Activated naive CD4-positive, alpha-beta T cell treated with anti-CD3 and anti-CD28 coated beads, Interleukin-2, amount 10 ng/mL, durations not matched to agents 7 days and 5 days (primary cell): ENCODE measurements around the gene MTA1.

ENCODE experiments used
- CTCF ChIA-PET: fragments of 350-600 bp; sonication (Branson Sonifier 250); formaldehyde crosslinking; loops from one replicate; lab custom pipeline; 2021; ENCODE audit warnings: antibody characterized with exemption; lab: Charles Lee
- DNase-seq: peaks from one replicate; pipeline ENCODE4 v3.0.0-alpha.2; 2020
- H3K27ac Mint-ChIP-seq: one replicate; pipeline ENCODE4 v1.8.0; 2021; ENCODE audit warnings: mild to moderate bottlenecking, moderate library complexity, mixed read lengths
- H3K27me3 Mint-ChIP-seq: one replicate; pipeline ENCODE4 v1.8.0; 2021; ENCODE audit warnings: mild to moderate bottlenecking, mixed read lengths
- H3K36me3 Mint-ChIP-seq: one replicate; pipeline ENCODE4 v1.8.0; 2021; ENCODE audit warnings: mixed read lengths
- H3K4me1 Mint-ChIP-seq: one replicate; pipeline ENCODE4 v1.8.0; 2021; ENCODE audit warnings: mixed read lengths
- H3K4me3 Mint-ChIP-seq: one replicate; pipeline ENCODE4 v1.8.0; 2021; ENCODE audit warnings: mild to moderate bottlenecking, moderate library complexity, mixed read lengths
- H3K9me3 Mint-ChIP-seq: one replicate; pipeline ENCODE4 v1.8.0; 2021; ENCODE audit warnings: mixed read lengths

Gene MTA1

GRCh38 chr14:105420101-105420973 lies 710 bp downstream of the MTA1 start:
- Mint-ChIP-seq H3K9me3 (no peaks in the 10 kb centered on the region), H3K27me3 (peaks cover 15% of the 10 kb centered on the region), H3K36me3 (peaks cover 6% of the 10 kb centered on the region), H3K4me3 (peak overlapping the region; percentile 85), H3K27ac (peak overlapping the region; percentile 83), H3K4me1 (peaks cover 36% of the 10 kb centered on the region)
- DNase-seq = peak; percentile 47
- CTCF ChIA-PET = no interaction called here

DNA sequence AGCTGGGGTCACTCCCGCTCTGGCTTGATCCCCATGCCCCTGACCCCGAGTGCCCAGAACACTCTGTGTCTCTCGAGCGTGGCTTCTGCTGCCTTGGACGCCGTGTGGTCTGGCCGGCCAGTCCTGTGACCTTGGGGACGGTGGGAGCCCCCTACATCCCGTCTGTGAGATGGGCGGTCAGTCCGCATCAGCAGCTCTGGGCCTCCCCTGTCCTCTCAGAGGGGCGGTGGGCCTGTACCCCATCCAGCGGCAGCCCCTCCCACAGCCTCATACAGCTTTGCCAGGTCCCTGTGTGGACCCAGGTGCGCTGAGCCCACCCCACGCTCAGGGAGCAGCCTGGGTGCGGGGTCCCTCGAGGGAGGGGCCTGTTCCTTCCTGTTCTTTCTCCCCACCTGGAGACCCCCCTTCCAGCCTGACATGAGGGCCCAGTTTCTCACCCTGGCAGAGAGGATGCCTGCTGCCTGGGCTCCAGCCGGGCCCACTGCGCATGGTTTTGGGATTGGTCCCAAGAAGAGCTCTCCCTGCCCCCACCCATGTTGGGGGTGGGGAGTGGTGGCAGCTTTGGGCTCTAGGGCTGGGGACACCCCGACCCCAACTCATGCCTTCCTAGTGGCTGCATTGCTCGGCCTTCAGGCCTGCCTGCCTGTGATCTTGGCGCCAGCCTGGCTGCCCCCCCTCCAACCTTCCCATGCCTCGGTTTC lies 1.5 kb downstream of the MTA1 start:
- peaks cover 15% of the 10 kb centered on the region for H3K27me3 Mint-ChIP-seq
- CTCF ChIA-PET = interaction anchor here (1.1 to 1.9 kb wide), 2 partner anchors 18 to 69 kb away, joined by 3 to 4 read pairs; no protein-coding TSS in a partner anchor

GRCh38 chr14:105421723-105422615 lies 2.3 kb downstream of the MTA1 start:
- Mint-ChIP-seq H3K4me1 (peaks cover 38% of the 10 kb centered on the region), H3K36me3 (peaks cover 7% of the 10 kb centered on the region), H3K27ac (peak overlapping the region; percentile 58), H3K4me3 (peak overlapping the region; percentile 85), H3K9me3 (no peaks in the 10 kb centered on the region), H3K27me3 (peaks cover 15% of the 10 kb centered on the region)
- CTCF ChIA-PET = interaction anchor here (1.1 to 1.9 kb wide), 2 partner anchors 19 to 68 kb away, joined by 3 to 4 read pairs; no protein-coding TSS in a partner anchor
- DNase-seq = no peak

More for the DNA sequence above, 1.5 kb downstream of the MTA1 start:
- Mint-ChIP-seq H3K9me3 (no peaks in the 10 kb centered on the region), H3K27ac (peak overlapping the region; percentile 83), H3K4me3 (peak overlapping the region; percentile 85), H3K36me3 (peaks cover 7% of the 10 kb centered on the region), H3K4me1 (peaks cover 36% of the 10 kb centered on the region)
- no peak for DNase-seq

DNA sequence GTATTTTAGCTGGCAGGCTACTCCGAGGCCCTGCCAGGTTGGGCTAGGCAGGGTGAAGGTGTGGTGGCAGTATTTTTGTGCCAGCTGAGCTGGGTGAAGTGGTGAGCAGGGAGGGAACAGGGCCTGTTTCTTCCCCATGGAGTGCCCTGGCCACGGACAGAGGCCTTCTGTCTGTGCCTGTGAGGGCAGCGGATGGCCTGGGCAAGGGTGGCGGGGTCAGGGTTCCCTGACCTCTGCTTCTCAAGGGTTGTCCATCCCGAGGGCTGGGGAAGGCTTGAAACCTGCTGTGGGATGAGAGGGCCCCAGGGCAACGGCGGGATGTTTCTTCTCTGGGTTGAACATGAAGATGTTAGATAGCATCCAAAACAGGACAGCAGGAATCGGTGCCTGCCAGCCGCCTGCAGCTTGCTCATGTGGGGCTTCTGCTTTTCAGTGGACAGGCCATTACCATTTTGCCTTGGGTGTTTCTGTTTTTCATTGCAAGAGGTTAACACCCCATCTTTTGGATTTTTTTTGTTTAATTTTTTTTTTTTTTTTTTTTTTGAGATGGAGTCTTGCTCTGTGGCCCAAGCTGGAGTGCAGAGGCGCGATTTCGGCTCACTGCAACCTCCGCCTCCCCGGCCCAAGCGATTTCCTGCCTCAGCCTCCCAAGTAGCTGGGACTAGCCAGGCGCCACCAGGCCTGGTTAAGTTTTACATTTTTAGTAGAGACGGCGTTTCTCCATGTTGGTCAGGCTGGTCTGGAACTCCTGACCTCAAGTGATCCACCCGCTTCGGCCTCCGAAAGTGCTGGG lies 3.3 kb downstream of the MTA1 start:
- CTCF ChIA-PET = interaction anchor here (1.9 kb wide), 1 partner anchor 67 kb away, joined by 4 read pairs; no protein-coding TSS in a partner anchor
- Mint-ChIP-seq H3K4me3 (no peak overlapping the region), H3K27ac (no peak overlapping the region), H3K27me3 (peaks cover 12% of the 10 kb centered on the region), H3K4me1 (peaks cover 41% of the 10 kb centered on the region), H3K9me3 (no peaks in the 10 kb centered on the region), H3K36me3 (peaks cover 11% of the 10 kb centered on the region)
- no peak for DNase-seq

- H3K4me3 Mint-ChIP-seq = no peak overlapping the region
- no peak for DNase-seq
- peaks cover 42% of the 10 kb centered on the region for H3K4me1 Mint-ChIP-seq
- H3K36me3 Mint-ChIP-seq = peaks cover 15% of the 10 kb centered on the region
- H3K27ac Mint-ChIP-seq = no peak overlapping the region
- H3K27me3 Mint-ChIP-seq = peaks cover 4% of the 10 kb centered on the region
- CTCF ChIA-PET = interaction anchor here (1.9 kb wide), 1 partner anchor 66 kb away, joined by 4 read pairs; no protein-coding TSS in a partner anchor
- H3K9me3 Mint-ChIP-seq = no peaks in the 10 kb centered on the region
Measured at GRCh38 chr14:105423488-105424195, 4.0 kb downstream of the MTA1 start.

DNA sequence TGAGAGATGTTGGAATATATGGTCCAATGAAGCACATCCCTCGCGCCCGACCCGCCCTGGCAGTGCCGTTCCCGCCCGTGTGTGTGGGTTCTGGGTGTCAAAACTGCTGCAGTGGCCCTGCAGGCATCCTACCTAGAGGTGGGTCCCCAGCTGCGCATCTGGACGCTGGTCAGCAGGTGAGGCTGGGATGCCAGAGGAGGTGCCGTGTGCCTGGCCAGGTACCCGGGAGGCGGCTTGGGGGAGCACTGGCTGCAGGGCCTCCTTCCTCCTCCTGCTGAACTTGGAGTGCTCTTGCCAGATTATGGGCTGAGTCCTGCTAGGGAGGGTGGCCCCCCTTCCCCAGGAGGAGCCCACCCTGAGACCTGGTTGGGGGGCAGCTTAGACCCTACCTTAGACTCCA lies 5.2 kb downstream of the MTA1 start:
- no peak overlapping the region for H3K4me3 Mint-ChIP-seq
- CTCF ChIA-PET = no interaction called here
- H3K27ac Mint-ChIP-seq = peak overlapping the region; percentile 19
- DNase-seq = no peak
- H3K27me3 Mint-ChIP-seq = no peaks in the 10 kb centered on the region
- H3K9me3 Mint-ChIP-seq = no peaks in the 10 kb centered on the region
- peaks cover 35% of the 10 kb centered on the region for H3K4me1 Mint-ChIP-seq
- peaks cover 15% of the 10 kb centered on the region for H3K36me3 Mint-ChIP-seq

DNA sequence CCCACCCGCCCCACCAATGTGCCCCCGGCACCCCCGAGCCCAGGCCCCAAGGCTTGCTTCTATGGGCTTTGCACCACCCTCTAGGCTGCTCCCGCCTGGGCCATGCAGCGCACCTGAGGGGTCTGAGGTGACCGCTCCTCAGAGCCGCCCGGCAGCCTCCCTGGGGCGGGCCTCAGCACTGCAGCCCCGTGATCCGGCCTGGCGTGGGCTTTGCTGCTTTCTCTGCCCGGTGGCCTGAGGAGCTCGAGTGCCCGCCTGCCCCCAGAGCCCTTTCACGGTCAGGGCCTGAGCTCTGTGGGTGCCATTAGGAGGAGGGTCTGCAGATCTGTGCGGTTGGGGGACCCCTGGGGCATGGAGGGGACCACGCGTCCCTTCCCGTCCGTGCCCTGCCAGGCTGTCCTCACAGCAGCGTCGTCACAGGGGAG lies 6.2 kb downstream of the MTA1 start:
- Mint-ChIP-seq H3K4me3 (no peak overlapping the region), H3K9me3 (no peaks in the 10 kb centered on the region), H3K27ac (no peak overlapping the region), H3K4me1 (peaks cover 33% of the 10 kb centered on the region), H3K27me3 (no peaks in the 10 kb centered on the region), H3K36me3 (peaks cover 23% of the 10 kb centered on the region)
- DNase-seq = no peak
- CTCF ChIA-PET = no interaction called here

GRCh38 chr14:105426416-105427130 lies 6.9 kb downstream of the MTA1 start:
- no peak for DNase-seq
- Mint-ChIP-seq H3K9me3 (peaks cover 3% of the 10 kb centered on the region), H3K36me3 (peaks cover 28% of the 10 kb centered on the region), H3K27me3 (no peaks in the 10 kb centered on the region), H3K4me1 (peaks cover 26% of the 10 kb centered on the region), H3K4me3 (no peak overlapping the region), H3K27ac (no peak overlapping the region)
- CTCF ChIA-PET = no interaction called here

GRCh38 chr14:105427412-105427811 lies 7.8 kb downstream of the MTA1 start:
- no peak for DNase-seq
- Mint-ChIP-seq H3K27me3 (no peaks in the 10 kb centered on the region), H3K4me1 (peaks cover 17% of the 10 kb centered on the region), H3K27ac (no peak overlapping the region), H3K4me3 (no peak overlapping the region), H3K36me3 (peaks cover 22% of the 10 kb centered on the region), H3K9me3 (peaks cover 3% of the 10 kb centered on the region)
- CTCF ChIA-PET = no interaction called here

DNA sequence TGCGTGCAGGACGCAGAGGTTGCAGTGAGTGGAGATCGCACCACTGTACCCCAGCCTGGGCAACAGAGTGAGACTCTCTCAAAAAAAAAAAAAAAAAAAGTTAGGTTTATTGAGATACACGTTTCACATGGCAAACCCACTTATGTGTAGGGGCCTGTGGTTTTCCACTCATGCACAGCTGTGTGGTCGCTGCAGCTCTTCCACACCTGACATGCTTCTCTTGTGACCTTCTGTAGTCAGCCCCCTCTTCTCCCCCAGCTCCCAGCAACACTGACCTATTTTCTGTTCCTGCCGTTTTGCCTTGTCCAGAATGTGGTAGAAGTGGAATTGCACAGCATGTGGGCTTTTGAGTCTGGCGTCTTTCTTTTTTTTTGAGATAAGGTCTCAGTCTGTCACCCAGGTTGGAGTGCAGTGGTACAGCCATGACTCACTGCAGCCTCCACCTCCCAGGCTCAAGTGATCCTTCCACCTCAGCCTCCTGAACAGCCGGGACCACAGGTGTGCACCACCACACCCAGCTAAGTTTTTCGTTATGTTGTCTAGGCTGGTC lies 8.4 kb downstream of the MTA1 start:
- Mint-ChIP-seq H3K27ac (no peak overlapping the region), H3K27me3 (no peaks in the 10 kb centered on the region), H3K4me1 (peaks cover 12% of the 10 kb centered on the region), H3K9me3 (peaks cover 3% of the 10 kb centered on the region), H3K4me3 (no peak overlapping the region), H3K36me3 (peaks cover 22% of the 10 kb centered on the region)
- CTCF ChIA-PET = no interaction called here
- no peak for DNase-seq

- H3K27me3 Mint-ChIP-seq = no peaks in the 10 kb centered on the region
- DNase-seq = no peak
- H3K36me3 Mint-ChIP-seq = peaks cover 25% of the 10 kb centered on the region
- H3K27ac Mint-ChIP-seq = no peak overlapping the region
- peaks cover 3% of the 10 kb centered on the region for H3K9me3 Mint-ChIP-seq
- H3K4me3 Mint-ChIP-seq = no peak overlapping the region
- CTCF ChIA-PET = interaction anchor here (1.1 kb wide), 1 partner anchor 18 kb away, joined by 3 read pairs; no protein-coding TSS in a partner anchor
- peaks cover 13% of the 10 kb centered on the region for H3K4me1 Mint-ChIP-seq
Measured at GRCh38 chr14:105430042-105430441, 10.4 kb downstream of the MTA1 start.

GRCh38 chr14:105430565-105430964 lies 10.9 kb downstream of the MTA1 start:
- peaks cover 3% of the 10 kb centered on the region for H3K9me3 Mint-ChIP-seq
- H3K4me1 Mint-ChIP-seq = peaks cover 13% of the 10 kb centered on the region
- no peaks in the 10 kb centered on the region for H3K27me3 Mint-ChIP-seq
- no peak overlapping the region for H3K4me3 Mint-ChIP-seq
- CTCF ChIA-PET = interaction anchor here (1.1 to 1.2 kb wide), 2 partner anchors 18 to 60 kb away, joined by 3 to 4 read pairs; no protein-coding TSS in a partner anchor
- DNase-seq = no peak
- H3K27ac Mint-ChIP-seq = no peak overlapping the region
- peaks cover 25% of the 10 kb centered on the region for H3K36me3 Mint-ChIP-seq
